Activated CD8-positive, alpha-beta T cell treated with anti-CD3 and anti-CD28 coated beads, Interleukin-2, amount 10 ng/mL, durations not matched to agents 7 days and 5 days (primary cell): ENCODE measurements around the gene TRIM47. TPM values are rescaled to one million over a fixed set of nuclear protein-coding genes. Genes with fewer than 3 reads are reported as not detected.

Source experiments
- ATAC-seq: fragments of 150-1000 bp; cut with Tn5 transposase; one replicate; pipeline ENCODE4 v1.10.0; 2021; ENCODE audit warnings: moderate library complexity
- CTCF ChIA-PET: fragments of 350-600 bp; sonication (Branson Sonifier 250); formaldehyde crosslinking; loops from one replicate; lab custom pipeline; 2021; ENCODE audit warnings: antibody characterized with exemption; lab: Charles Lee
- POLR2A ChIA-PET: fragments of 350-600 bp; sonication (Branson Sonifier 250); formaldehyde crosslinking; loops from one replicate; lab custom pipeline; 2021; ENCODE audit warnings: antibody characterized with exemption; lab: Charles Lee
- DNase-seq: peaks from one replicate; pipeline ENCODE4 v3.0.0-alpha.2; 2020
- H3K27ac Mint-ChIP-seq: one replicate; pipeline ENCODE4 v1.8.0; 2021; ENCODE audit warnings: mild to moderate bottlenecking, mixed read lengths
- H3K27me3 Mint-ChIP-seq: one replicate; pipeline ENCODE4 v1.8.0; 2021; ENCODE audit warnings: low read depth, mixed read lengths
- H3K36me3 Mint-ChIP-seq: one replicate; pipeline ENCODE4 v1.8.0; 2021; ENCODE audit warnings: low read depth, mixed read lengths
- H3K4me1 Mint-ChIP-seq: one replicate; pipeline ENCODE4 v1.8.0; 2021; ENCODE audit warnings: low read depth, mixed read lengths
- H3K4me3 Mint-ChIP-seq: one replicate; pipeline ENCODE4 v1.8.0; 2021; ENCODE audit warnings: mild to moderate bottlenecking, mixed read lengths
- H3K9me3 Mint-ChIP-seq: one replicate; pipeline ENCODE4 v1.8.0; 2022; ENCODE audit warnings: mixed read lengths; ENCODE audit not compliant: insufficient read depth
- total RNA-seq, 2 experiments: library from RNA; stranded (reverse); gene quantifications; one replicate each; pipeline ENCODE4 v1.2.3, GENCODE V29; 2021

TRIM47 gene, protein sequence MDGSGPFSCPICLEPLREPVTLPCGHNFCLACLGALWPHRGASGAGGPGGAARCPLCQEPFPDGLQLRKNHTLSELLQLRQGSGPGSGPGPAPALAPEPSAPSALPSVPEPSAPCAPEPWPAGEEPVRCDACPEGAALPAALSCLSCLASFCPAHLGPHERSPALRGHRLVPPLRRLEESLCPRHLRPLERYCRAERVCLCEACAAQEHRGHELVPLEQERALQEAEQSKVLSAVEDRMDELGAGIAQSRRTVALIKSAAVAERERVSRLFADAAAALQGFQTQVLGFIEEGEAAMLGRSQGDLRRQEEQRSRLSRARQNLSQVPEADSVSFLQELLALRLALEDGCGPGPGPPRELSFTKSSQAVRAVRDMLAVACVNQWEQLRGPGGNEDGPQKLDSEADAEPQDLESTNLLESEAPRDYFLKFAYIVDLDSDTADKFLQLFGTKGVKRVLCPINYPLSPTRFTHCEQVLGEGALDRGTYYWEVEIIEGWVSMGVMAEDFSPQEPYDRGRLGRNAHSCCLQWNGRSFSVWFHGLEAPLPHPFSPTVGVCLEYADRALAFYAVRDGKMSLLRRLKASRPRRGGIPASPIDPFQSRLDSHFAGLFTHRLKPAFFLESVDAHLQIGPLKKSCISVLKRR
- 10 to 100 TPM; 31.4 to 36.8 TPM for total RNA-seq

DNA sequence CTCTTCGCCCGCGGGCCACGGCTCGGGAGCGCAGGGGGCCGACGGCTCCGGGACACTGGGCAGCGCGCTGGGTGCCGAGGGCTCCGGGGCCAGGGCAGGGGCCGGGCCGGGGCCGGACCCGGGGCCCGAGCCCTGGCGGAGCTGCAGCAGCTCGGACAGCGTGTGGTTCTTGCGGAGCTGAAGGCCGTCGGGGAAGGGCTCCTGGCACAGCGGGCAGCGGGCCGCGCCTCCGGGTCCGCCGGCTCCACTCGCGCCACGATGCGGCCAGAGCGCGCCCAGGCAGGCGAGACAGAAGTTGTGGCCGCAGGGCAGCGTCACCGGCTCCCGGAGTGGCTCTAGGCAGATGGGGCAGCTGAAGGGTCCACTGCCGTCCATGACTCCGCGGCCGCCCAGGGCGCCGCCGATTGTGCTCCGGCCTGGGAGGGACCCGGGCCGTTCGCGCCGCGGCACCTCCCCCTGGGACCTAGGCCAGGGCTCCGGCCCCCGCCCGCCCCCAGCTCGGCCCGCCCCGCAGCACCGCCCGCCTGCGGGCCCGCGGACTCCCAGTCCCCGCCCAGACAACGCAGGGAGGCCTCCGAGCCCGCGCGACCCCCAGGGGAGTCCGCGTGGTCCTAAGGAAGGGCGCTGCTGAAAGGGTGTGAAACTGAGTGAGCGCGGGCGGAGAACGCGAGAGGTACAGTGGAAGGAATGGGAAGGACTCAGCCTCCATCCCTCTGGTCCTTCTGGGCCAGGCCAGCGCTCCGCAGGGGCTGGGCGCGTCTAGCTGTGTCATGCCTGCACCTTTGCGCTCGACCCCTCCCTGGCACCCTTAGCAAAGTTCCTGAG lies at the start of gene TRIM47:
Gene TRIM47, minus strand, starts transcription at position 408 of the 825 bp plus-strand sequence. Its CDS starts 33 bp downstream, at position 375.
- Mint-ChIP-seq H3K4me3 (peak within 1 kb of the TSS; percentile 91), H3K36me3 (peaks cover 26% of the 10 kb centered on the region), H3K4me1 (peaks cover 51% of the 10 kb centered on the region), H3K9me3 (no peaks in the 10 kb centered on the region), H3K27me3 (peaks cover 8% of the 10 kb centered on the region), H3K27ac (peak within 1 kb of the TSS; percentile 92)
- DNase-seq: peak; percentile 64
- POLR2A ChIA-PET: interaction anchor here (1.0 to 3.9 kb wide), 10 partner anchors 14 to 103 kb away, joined by 3 to 24 read pairs (median 4); partner anchors contain the start of gene WBP2
- CTCF ChIA-PET: interaction anchor here (0.6 to 14.5 kb wide), 20 partner anchors 9 to 401 kb away, joined by 3 to 307 read pairs (median 4); partner anchors contain the start of genes GALK1, TRIM65 and WBP2
- ATAC-seq: peak; percentile 12

DNA sequence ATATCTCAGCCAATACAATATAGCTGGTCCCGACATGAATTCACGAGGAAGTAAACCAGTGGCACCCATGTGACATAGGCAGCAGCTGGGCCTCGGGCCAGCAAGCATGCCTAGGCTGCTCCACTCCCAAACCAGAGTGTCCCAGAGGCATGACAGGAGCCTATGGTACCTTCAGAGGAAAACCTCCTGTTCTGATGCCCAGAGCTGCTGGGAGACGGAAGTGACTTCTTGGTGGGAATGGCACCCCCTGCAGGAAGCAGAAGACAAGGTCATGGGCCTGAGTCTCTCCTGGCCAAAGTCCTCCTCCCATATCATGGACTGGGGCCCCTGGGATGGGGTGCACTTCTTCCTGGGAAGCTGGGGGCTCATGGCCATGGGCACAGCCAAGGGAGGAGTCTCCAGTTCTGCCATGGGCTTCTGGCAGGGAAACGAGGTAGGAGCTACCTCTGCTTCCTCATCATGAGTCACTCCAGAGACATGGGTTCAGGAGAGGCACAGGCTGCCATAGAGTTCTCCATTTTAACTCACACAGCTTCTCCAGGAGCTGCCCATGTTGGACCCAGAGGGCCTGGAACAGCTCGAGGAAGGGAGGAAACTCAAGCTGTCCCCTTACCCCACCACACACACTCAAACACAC lies 49.0 kb upstream of the TRIM47 start:
- ChIA-PET POLR2A (interaction anchor here (0.5 to 0.6 kb wide), 2 partner anchors 12 to 167 kb away, joined by 4 read pairs; no protein-coding TSS in a partner anchor), CTCF (interaction anchor here (1.0 to 1.9 kb wide), 8 partner anchors 11 to 162 kb away, joined by 3 to 8 read pairs (median 4); partner anchors contain the start of gene GALK1)
- DNase-seq (no peak), ATAC-seq (no peak)
- Mint-ChIP-seq H3K4me1 (no peaks in the 10 kb centered on the region), H3K27ac (no peak overlapping the region), H3K27me3 (no peaks in the 10 kb centered on the region), H3K36me3 (no peaks in the 10 kb centered on the region), H3K9me3 (no peaks in the 10 kb centered on the region), H3K4me3 (no peak overlapping the region)

DNA sequence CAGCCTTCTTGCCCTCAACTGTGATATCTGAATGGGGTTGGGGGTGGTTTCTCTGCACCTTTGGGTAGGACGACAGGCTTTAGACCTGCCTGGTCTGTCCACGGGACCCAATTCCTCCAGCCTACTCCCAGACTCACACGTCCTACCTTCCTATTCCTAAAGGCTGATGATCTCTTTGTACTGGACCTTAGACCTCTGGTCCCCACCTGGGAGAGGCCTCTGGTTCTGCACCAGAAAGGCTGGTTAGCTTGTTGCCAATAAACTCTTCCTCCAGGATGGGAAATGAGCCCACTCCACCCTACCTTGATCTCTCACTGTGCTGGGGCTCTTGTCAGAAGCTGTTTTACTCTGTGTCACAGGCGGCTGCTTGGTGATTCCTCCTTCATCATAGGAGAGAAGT lies 48.1 kb upstream of the TRIM47 start:
- Mint-ChIP-seq H3K4me3 (no peak overlapping the region), H3K4me1 (no peaks in the 10 kb centered on the region), H3K9me3 (no peaks in the 10 kb centered on the region), H3K36me3 (no peaks in the 10 kb centered on the region), H3K27me3 (no peaks in the 10 kb centered on the region), H3K27ac (peak overlapping the region; percentile 37)
- ChIA-PET POLR2A (no interaction called here), CTCF (interaction anchor here (1.8 kb wide), 2 partner anchors 20 to 33 kb away, joined by 5 to 8 read pairs; no protein-coding TSS in a partner anchor)
- ATAC-seq: no peak
- DNase-seq: no peak

DNA sequence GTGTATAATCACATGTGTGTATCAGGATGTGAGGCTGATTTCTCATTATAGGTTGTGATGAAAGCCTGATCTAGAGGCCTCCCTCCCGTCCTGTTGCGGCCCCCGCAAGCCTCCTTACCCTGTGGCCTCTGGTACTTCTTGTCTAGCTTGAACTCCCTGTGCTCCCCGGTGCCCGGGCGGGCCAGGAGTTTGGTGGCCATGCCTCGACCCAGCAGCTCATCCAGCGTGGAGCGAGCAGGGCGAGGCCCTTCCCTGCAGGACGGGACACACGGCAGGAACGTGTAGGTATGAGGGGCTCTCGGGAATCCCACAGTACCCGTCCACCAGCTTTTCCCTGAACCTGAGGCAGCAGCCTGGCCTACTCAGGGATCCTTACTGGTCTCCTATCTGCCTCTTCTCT lies 47.5 kb upstream of the TRIM47 start:
- DNase-seq (no peak), ATAC-seq (no peak)
- H3K9me3 Mint-ChIP-seq: no peaks in the 10 kb centered on the region
- H3K4me3 Mint-ChIP-seq: no peak overlapping the region
- no peaks in the 10 kb centered on the region for H3K27me3 Mint-ChIP-seq
- no peak overlapping the region for H3K27ac Mint-ChIP-seq
- ChIA-PET POLR2A (interaction anchor here (1.2 kb wide), 1 partner anchor 30 kb away, joined by 4 read pairs; the partner anchor contains the start of gene TRIM65), CTCF (interaction anchor here (0.8 to 2.0 kb wide), 4 partner anchors 20 to 138 kb away, joined by 3 to 8 read pairs (median 5); no protein-coding TSS in a partner anchor)
- H3K36me3 Mint-ChIP-seq: no peaks in the 10 kb centered on the region
- no peaks in the 10 kb centered on the region for H3K4me1 Mint-ChIP-seq

DNA sequence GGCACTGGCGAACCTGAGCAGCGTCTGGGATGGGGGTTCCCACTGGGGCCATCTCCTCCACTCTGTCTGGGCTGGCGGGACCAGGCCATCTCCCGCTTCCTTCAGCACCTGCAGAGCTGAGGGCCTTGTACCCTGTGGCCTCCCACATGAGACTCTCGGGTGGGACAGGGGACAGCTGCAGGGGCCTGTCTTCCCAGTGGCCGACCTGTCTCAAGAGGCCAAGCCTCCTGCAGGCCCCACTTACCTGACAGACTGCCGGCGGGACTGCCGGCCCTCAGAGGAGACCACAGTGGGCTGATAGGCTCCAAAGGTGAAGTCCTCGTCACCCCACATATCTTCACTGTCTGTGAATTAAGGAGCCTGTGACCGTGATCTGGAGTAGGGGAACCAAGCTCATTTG lies 46.7 kb upstream of the TRIM47 start:
- no peak for DNase-seq
- ChIA-PET CTCF (interaction anchor here (0.8 to 2.0 kb wide), 3 partner anchors 20 to 139 kb away, joined by 3 to 7 read pairs (median 3); no protein-coding TSS in a partner anchor), POLR2A (interaction anchor here (1.2 kb wide), 1 partner anchor 29 kb away, joined by 4 read pairs; the partner anchor contains the start of gene TRIM65)
- Mint-ChIP-seq H3K36me3 (no peaks in the 10 kb centered on the region), H3K4me1 (no peaks in the 10 kb centered on the region), H3K27ac (no peak overlapping the region), H3K9me3 (no peaks in the 10 kb centered on the region), H3K4me3 (no peak overlapping the region), H3K27me3 (no peaks in the 10 kb centered on the region)
- ATAC-seq: no peak

DNA sequence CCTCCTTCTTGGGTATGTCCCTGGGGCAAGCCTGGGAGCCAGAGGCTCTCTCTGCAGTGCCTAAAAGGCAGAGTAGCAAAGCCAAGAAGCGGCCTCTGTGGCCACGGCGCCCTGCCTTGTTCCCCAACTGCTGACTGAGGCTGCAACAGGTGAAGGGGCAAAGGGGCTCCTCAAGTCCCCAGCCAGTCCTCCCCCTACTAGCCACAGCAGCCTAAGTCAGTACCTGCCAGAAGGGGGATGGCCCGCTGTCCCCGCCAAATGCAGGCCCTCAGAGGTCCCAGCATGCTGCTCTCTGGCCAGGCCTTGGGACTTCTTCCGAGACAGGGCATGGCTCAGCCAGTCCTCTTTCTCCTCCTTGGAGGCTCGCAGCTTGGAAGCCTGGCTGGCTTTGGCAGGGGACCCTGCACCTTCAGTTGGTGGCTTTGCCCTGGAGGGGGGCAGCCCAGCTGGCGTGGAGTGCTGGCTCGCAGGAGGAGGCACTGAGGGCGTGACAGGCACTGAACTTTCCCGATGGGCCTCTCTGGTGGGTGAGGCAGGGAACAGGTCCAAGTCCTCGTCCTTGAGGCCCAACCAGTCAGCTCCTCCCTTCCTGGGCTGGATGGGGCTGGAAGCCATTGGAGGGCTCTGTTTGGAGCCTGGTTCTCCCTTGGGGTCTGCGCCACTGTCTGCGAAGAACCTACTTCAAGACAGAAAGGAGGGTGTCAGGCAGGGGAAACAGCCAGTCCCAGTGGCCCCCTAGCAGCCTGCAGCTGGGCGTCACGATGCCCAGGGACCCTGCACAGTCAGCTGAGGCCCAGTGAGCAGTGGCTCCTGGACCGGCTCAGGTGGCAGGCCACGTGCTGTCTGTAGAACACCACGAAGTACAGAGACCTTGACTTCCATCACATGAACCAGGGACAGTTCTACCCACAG lies 44.8 kb upstream of the TRIM47 start:
- DNase-seq: no peak
- H3K4me1 Mint-ChIP-seq: no peaks in the 10 kb centered on the region
- H3K9me3 Mint-ChIP-seq: no peaks in the 10 kb centered on the region
- no peak overlapping the region for H3K4me3 Mint-ChIP-seq
- no peak for ATAC-seq
- ChIA-PET POLR2A (no interaction called here), CTCF (interaction anchor here (0.7 kb wide), 2 partner anchors 485 to 1386 kb away, joined by 3 read pairs; no protein-coding TSS in a partner anchor)
- no peaks in the 10 kb centered on the region for H3K27me3 Mint-ChIP-seq
- H3K27ac Mint-ChIP-seq: peak overlapping the region; percentile 39
- no peaks in the 10 kb centered on the region for H3K36me3 Mint-ChIP-seq

DNA sequence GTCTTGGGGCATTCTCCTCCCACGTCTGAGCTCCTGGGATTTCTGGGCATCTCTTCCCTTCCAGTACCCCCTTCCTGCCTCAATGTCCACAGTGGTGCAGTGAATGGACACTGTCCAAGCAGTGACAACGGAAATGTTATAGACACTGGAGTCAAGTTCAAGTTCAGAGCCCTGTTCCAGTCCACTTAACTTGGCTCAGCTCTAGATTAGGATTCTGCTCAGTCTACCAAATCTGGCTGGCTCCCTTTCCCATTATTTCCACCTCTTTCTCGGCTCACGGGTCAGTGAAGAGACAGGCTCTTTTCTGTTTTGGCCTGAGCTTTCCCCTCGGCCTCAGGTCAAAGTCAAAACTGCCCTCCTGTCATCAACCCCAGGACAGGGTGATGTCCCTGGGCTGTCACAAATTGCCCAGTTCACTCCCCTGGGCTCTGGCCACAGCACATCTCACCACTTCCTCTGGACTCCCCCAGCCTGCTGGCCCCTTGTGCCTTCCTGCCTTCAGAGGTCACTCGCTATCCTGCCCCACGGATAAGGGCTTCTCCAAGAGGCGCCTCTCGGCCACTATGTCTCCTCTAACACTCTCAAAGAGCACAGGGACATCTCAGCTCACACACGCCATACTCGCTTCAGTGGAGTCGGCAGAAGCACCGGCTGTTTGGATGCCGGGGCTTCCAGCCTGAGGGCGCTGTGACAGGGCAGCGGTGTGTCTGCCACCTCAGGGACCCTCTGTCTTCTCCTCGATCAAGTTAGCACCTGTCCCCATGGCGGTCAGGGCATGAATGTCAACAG lies 44.0 kb upstream of the TRIM47 start:
- H3K4me1 Mint-ChIP-seq: peaks cover under 1% of the 10 kb centered on the region
- no peaks in the 10 kb centered on the region for H3K27me3 Mint-ChIP-seq
- H3K9me3 Mint-ChIP-seq: no peaks in the 10 kb centered on the region
- no peak overlapping the region for H3K27ac Mint-ChIP-seq
- POLR2A ChIA-PET: no interaction called here
- DNase-seq: no peak
- ATAC-seq: no peak
- no peak overlapping the region for H3K4me3 Mint-ChIP-seq
- CTCF ChIA-PET: no interaction called here
- H3K36me3 Mint-ChIP-seq: no peaks in the 10 kb centered on the region

DNA sequence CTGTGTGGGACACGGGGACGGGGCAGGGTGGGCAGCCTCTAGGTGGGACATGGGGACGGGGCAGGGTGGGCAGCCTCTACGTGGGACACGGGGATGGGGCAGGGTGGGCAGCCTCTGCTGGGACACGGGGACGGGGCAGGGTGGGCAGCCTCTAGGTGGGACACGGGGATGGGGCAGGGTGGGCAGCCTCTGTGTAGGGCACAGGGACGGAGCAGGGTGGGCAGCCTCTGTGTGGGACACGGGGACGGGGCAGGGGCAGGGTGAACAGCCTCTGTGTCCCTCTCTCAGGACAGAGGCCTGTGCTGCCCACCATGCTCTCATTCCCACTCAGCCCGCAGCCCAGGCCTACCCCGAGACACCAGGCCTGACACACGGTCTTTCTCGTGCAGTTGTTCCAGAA lies 43.2 kb upstream of the TRIM47 start:
- Mint-ChIP-seq H3K36me3 (no peaks in the 10 kb centered on the region), H3K9me3 (no peaks in the 10 kb centered on the region), H3K27me3 (no peaks in the 10 kb centered on the region), H3K27ac (no peak overlapping the region), H3K4me1 (peaks cover 5% of the 10 kb centered on the region), H3K4me3 (no peak overlapping the region)
- CTCF ChIA-PET: interaction anchor here (1.0 kb wide), 1 partner anchor 79 kb away, joined by 3 read pairs; the partner anchor contains the start of gene CDK3
- DNase-seq (no peak), ATAC-seq (no peak)
- POLR2A ChIA-PET: no interaction called here

DNA sequence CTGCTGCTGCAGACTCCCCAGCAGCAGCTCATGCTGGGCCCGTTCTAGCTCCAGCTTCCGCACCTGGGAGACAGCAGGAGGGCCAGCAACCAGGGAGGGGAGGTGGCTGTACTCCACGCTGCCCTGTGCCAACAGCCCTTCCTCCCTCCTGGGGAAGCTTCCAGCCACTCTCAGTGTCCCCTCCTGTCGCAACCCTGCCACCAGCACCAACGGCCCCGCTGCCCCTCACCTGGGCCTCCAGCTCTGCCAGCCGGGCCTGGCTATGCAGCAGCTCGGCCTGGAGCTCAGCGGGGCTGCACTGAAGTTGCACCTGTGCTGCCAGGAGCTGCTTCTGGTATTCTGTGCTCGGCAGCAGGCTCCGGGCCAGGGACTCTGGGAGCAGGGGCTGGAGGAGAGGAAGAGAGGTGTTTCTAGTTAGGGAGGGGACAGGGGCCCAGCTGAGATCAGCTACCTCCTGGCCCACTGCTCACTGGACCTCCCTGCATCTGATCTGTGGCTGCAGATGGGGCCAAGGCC lies 41.7 kb upstream of the TRIM47 start:
- Mint-ChIP-seq H3K9me3 (no peaks in the 10 kb centered on the region), H3K27ac (no peak overlapping the region), H3K4me3 (no peak overlapping the region), H3K27me3 (no peaks in the 10 kb centered on the region), H3K36me3 (no peaks in the 10 kb centered on the region), H3K4me1 (peaks cover 8% of the 10 kb centered on the region)
- CTCF ChIA-PET: interaction anchor here (1.2 kb wide), 1 partner anchor 15 kb away, joined by 4 read pairs; the partner anchor contains the start of gene MRPL38
- DNase-seq: no peak
- no peak for ATAC-seq
- POLR2A ChIA-PET: no interaction called here
